Mucosa of stomach (tissue), 1 donor: Measurements from ENCODE around the gene SPR.
"Not testable (repeated sequence)": the region's sequence is repeated elsewhere in the genome, so short reads cannot be mapped to it uniquely, and the experiment has no call there.

Source experiments
- H3K27me3 ChIP-seq: one replicate; pipeline ENCODE4 v1.7.0; 2013; ENCODE audit warnings: mild to moderate bottlenecking, low read length; ENCODE audit not compliant: control insufficient read depth, insufficient read depth
- H3K36me3 ChIP-seq: one replicate; pipeline ENCODE4 v1.7.0; 2013; ENCODE audit warnings: low read length; ENCODE audit not compliant: control insufficient read depth, insufficient read depth
- H3K4me1 ChIP-seq: one replicate; pipeline ENCODE4 v1.7.0; 2013; ENCODE audit warnings: mild to moderate bottlenecking, low read length; ENCODE audit not compliant: control insufficient read depth, insufficient read depth
- H3K4me3 ChIP-seq: one replicate; pipeline ENCODE4 v1.7.0; 2013; ENCODE audit warnings: low read length
- H3K9ac ChIP-seq: one replicate; pipeline ENCODE4 v1.7.0; 2013; ENCODE audit warnings: mild to moderate bottlenecking, low read length, moderate library complexity
- H3K9me3 ChIP-seq: one replicate; pipeline ENCODE4 v1.7.0; 2013; ENCODE audit warnings: mild to moderate bottlenecking, low read length, moderate library complexity; ENCODE audit not compliant: control insufficient read depth
- donor health status: Pancreatic carcinoma.

SPR gene

GRCh38 chr2:72892506-72893173 is 5.4 kb downstream of the SPR start:
- Histone ChIP-seq H3K4me1 (peaks cover 50% of the 10 kb centered on the region), H3K9me3 (no peaks in the 10 kb centered on the region), H3K36me3 (no peaks in the 10 kb centered on the region), H3K4me3 (no peak overlapping the region), H3K27me3 (peaks cover 19% of the 10 kb centered on the region), H3K9ac (no peak overlapping the region)

GRCh38 chr2:72893594-72894319 is 6.5 kb downstream of the SPR start:
- Histone ChIP-seq H3K4me1 (peaks cover 39% of the 10 kb centered on the region), H3K9ac (no peak overlapping the region), H3K9me3 (no peaks in the 10 kb centered on the region), H3K27me3 (peaks cover 23% of the 10 kb centered on the region), H3K36me3 (no peaks in the 10 kb centered on the region), H3K4me3 (no peak overlapping the region)

- Histone ChIP-seq H3K4me3 (no peak overlapping the region), H3K9ac (no peak overlapping the region), H3K9me3 (no peaks in the 10 kb centered on the region), H3K4me1 (peaks cover 36% of the 10 kb centered on the region), H3K36me3 (no peaks in the 10 kb centered on the region), H3K27me3 (peaks cover 24% of the 10 kb centered on the region)
Measured at GRCh38 chr2:72894514-72894913, 7.3 kb downstream of the SPR start.

GRCh38 chr2:72895154-72895553 is 7.9 kb downstream of the SPR start:
- Histone ChIP-seq H3K36me3 (no peaks in the 10 kb centered on the region), H3K4me1 (peaks cover 36% of the 10 kb centered on the region), H3K9me3 (no peaks in the 10 kb centered on the region), H3K4me3 (peak overlapping the region; percentile 15), H3K27me3 (peaks cover 24% of the 10 kb centered on the region), H3K9ac (peak overlapping the region; percentile 11)

GRCh38 chr2:72895759-72896281 is 8.6 kb downstream of the SPR start:
- Histone ChIP-seq H3K27me3 (peaks cover 24% of the 10 kb centered on the region), H3K9me3 (no peaks in the 10 kb centered on the region), H3K4me1 (peaks cover 36% of the 10 kb centered on the region), H3K9ac (peak overlapping the region; percentile 11), H3K36me3 (no peaks in the 10 kb centered on the region), H3K4me3 (peak overlapping the region; percentile 15)

GRCh38 chr2:72896446-72896845 is 9.2 kb downstream of the SPR start:
- Histone ChIP-seq H3K9ac (no peak overlapping the region), H3K4me3 (no peak overlapping the region), H3K27me3 (peaks cover 27% of the 10 kb centered on the region), H3K4me1 (peaks cover 36% of the 10 kb centered on the region), H3K36me3 (no peaks in the 10 kb centered on the region), H3K9me3 (no peaks in the 10 kb centered on the region)

GRCh38 chr2:72897785-72898584 is 10.8 kb downstream of the SPR start:
- Histone ChIP-seq H3K9me3 (no peaks in the 10 kb centered on the region), H3K36me3 (no peaks in the 10 kb centered on the region), H3K9ac (no peak overlapping the region), H3K27me3 (peaks cover 38% of the 10 kb centered on the region), H3K4me3 (no peak overlapping the region), H3K4me1 (peaks cover 36% of the 10 kb centered on the region)

GRCh38 chr2:72898585-72898906 is 11.3 kb downstream of the SPR start:
- H3K4me3 ChIP-seq, result no peak overlapping the region
- peaks cover 32% of the 10 kb centered on the region for H3K4me1 ChIP-seq
- H3K9me3 ChIP-seq, result no peaks in the 10 kb centered on the region
- H3K36me3 ChIP-seq, result no peaks in the 10 kb centered on the region
- no peak overlapping the region for H3K9ac ChIP-seq
- H3K27me3 ChIP-seq, result peaks cover 44% of the 10 kb centered on the region

- Histone ChIP-seq H3K4me1 (peaks cover 15% of the 10 kb centered on the region), H3K27me3 (peaks cover 35% of the 10 kb centered on the region), H3K9ac (no peak overlapping the region), H3K9me3 (no peaks in the 10 kb centered on the region), H3K4me3 (no peak overlapping the region), H3K36me3 (no peaks in the 10 kb centered on the region)
Measured at GRCh38 chr2:72900191-72900825, 13.1 kb downstream of the SPR start.

- no peak overlapping the region for H3K9ac ChIP-seq
- no peaks in the 10 kb centered on the region for H3K9me3 ChIP-seq
- no peaks in the 10 kb centered on the region for H3K36me3 ChIP-seq
- peaks cover 4% of the 10 kb centered on the region for H3K4me1 ChIP-seq
- H3K27me3 ChIP-seq, result peaks cover 41% of the 10 kb centered on the region
- no peak overlapping the region for H3K4me3 ChIP-seq
Measured at GRCh38 chr2:72901426-72901825, 14.2 kb downstream of the SPR start.

GRCh38 chr2:72907369-72907768 is 20.2 kb downstream of the SPR start:
- not testable (repeated sequence) for H3K9ac ChIP-seq, H3K9me3 ChIP-seq, H3K4me3 ChIP-seq, H3K36me3 ChIP-seq, H3K4me1 ChIP-seq
- H3K27me3 ChIP-seq, result peaks cover 66% of the 10 kb centered on the region
